ENCODE data around the gene POFUT2.
"Not testable (repeated sequence)": the region's sequence is repeated elsewhere in the genome, so short reads cannot be mapped to it uniquely, and the experiment has no call there.

POFUT2 gene

GRCh38 chr21:45326169-45326851 lies 38.6 kb upstream of the POFUT2 start:
- DNase-seq = no peak

GRCh38 chr21:45325206-45326168 lies 37.8 kb upstream of the POFUT2 start:
- no peak for DNase-seq

GRCh38 chr21:45324489-45325205 lies 37.0 kb upstream of the POFUT2 start:
- no peak for DNase-seq

- DNase-seq = no peak
Measured at GRCh38 chr21:45323487-45324311, 36.0 kb upstream of the POFUT2 start.

GRCh38 chr21:45322960-45323461 lies 35.3 kb upstream of the POFUT2 start:
- no peak for DNase-seq

GRCh38 chr21:45322231-45322959 lies 34.7 kb upstream of the POFUT2 start:
- no peak for DNase-seq

GRCh38 chr21:45320261-45321025 lies 32.7 kb upstream of the POFUT2 start:
- DNase-seq = no peak

- no peak for DNase-seq
Measured at GRCh38 chr21:45319461-45320211, 31.9 kb upstream of the POFUT2 start.

GRCh38 chr21:45318556-45319404 lies 31.1 kb upstream of the POFUT2 start:
- no peak for DNase-seq

- DNase-seq = no peak
Measured at GRCh38 chr21:45318146-45318555, 30.5 kb upstream of the POFUT2 start.

GRCh38 chr21:45317398-45318145 lies 29.9 kb upstream of the POFUT2 start:
- DNase-seq = no peak

GRCh38 chr21:45316871-45317397 lies 29.2 kb upstream of the POFUT2 start:
- no peak for DNase-seq

GRCh38 chr21:45315676-45316470 lies 28.2 kb upstream of the POFUT2 start:
- not testable (repeated sequence) for DNase-seq

- DNase-seq = no peak
Measured at GRCh38 chr21:45313682-45314081, 26.0 kb upstream of the POFUT2 start.

GRCh38 chr21:45313015-45313414 lies 25.3 kb upstream of the POFUT2 start:
- DNase-seq = no peak

GRCh38 chr21:45312296-45312695 lies 24.6 kb upstream of the POFUT2 start:
- DNase-seq = no peak

- no peak for DNase-seq
Measured at GRCh38 chr21:45310459-45310858, 22.8 kb upstream of the POFUT2 start.

Data from stimulated activated CD4-positive, alpha-beta T cell treated with anti-CD3 and anti-CD28 coated beads, Interleukin-12 subunit alpha, Interleukin-12 subunit beta, amount 100 ng/mL, for 4 hours (primary cell).